ENCODE measurements around the gene CUBN. TPM values are rescaled to one million over a fixed set of nuclear protein-coding genes. Genes with fewer than 3 reads are reported as not detected.

Gene CUBN
- total RNA-seq, 3 donors from 2014 or later (not counting 1 experiment from before 2014, with no cell fraction given), result 4.7 to 5.6 (median 5.1) TPM

- no peak for TF ChIP-seq CTCF (IDR thresholded peaks at IDR 0.05)
- intact Hi-C loops (cut with micrococcal nuclease), result loop anchor here (5.0 to 10.0 kb wide), 4 partner anchors 399 to 1626 kb away; partner anchors contain the start of genes ARL5B, NSUN6 and ST8SIA6
- H3K27ac Mint-ChIP-seq, result peak overlapping the region; percentile 97
Measured at GRCh38 chr10:17028798-17029197, 100.8 kb downstream of the CUBN start.

GRCh38 chr10:17026686-17027485 lies 102.7 kb downstream of the CUBN start:
- TF ChIP-seq CTCF (IDR thresholded peaks at IDR 0.05), result no peak
- Histone ChIP-seq H3K27me3 (ENCODE audit: control insufficient read depth, insufficient read depth, low read length) (no peaks in the 10 kb centered on the region), H3K4me3 (ENCODE audit: low read length) (no peak overlapping the region), H3K27ac (ENCODE audit: low read length) (peak overlapping the region; percentile 98), H3K4me1 (ENCODE audit: control insufficient read depth, insufficient read depth, low read length) (peaks cover 58% of the 10 kb centered on the region), H3K9me3 (ENCODE audit: control insufficient read depth, insufficient read depth, low read length) (no peaks in the 10 kb centered on the region), H3K36me3 (ENCODE audit: control insufficient read depth, insufficient read depth, low read length) (no peaks in the 10 kb centered on the region)
- Mint-ChIP-seq H3K27me3 (ENCODE audit: low read depth in 2 of 2) (no peaks in the 10 kb centered on the region), H3K9me3 (no peaks in the 10 kb centered on the region), H3K27ac (peak overlapping the region; percentile 97), H3K4me3 (peak overlapping the region; percentile 83), H3K4me1 (peaks cover 61 to 75% of the 10 kb centered on the region in 2 donors), H3K36me3 (no peaks in the 10 kb centered on the region)
- 42% methylated on average over 3 of the region's 6 CpGs for WGBS (ENCODE audit: insufficient coverage)
- ATAC-seq, result peak; percentile 59 to 80 (median 69)
- DNase-seq, result peak; percentile 60 to 88
- intact Hi-C loops (cut with micrococcal nuclease), result loop anchor here (2.0 to 10.0 kb wide), 5 partner anchors 190 to 1628 kb away; partner anchors contain the start of genes ARL5B, NSUN6 and ST8SIA6

More at GRCh38 chr10:17028798-17029197, 100.8 kb downstream of the CUBN start:
- no peaks in the 10 kb centered on the region for H3K36me3 Mint-ChIP-seq
- Histone ChIP-seq H3K9me3 (ENCODE audit: control insufficient read depth, insufficient read depth, low read length) (no peaks in the 10 kb centered on the region), H3K4me1 (ENCODE audit: control insufficient read depth, insufficient read depth, low read length) (peaks cover 60% of the 10 kb centered on the region), H3K27ac (ENCODE audit: low read length) (peak overlapping the region; percentile 87), H3K4me3 (ENCODE audit: low read length) (no peak overlapping the region), H3K27me3 (ENCODE audit: control insufficient read depth, insufficient read depth, low read length) (no peaks in the 10 kb centered on the region), H3K36me3 (ENCODE audit: control insufficient read depth, insufficient read depth, low read length) (no peaks in the 10 kb centered on the region)
- ATAC-seq (no peak), DNase-seq (peak in 1 of 2 donors; percentile 35)
- H3K4me1 Mint-ChIP-seq, result peaks cover 68 to 74% of the 10 kb centered on the region in 2 donors
- H3K4me3 Mint-ChIP-seq, result peak overlapping the region; percentile 83
- no peaks in the 10 kb centered on the region for H3K27me3 Mint-ChIP-seq (ENCODE audit: low read depth in 2 of 2)
- 80% methylated on average over 4 of the region's 4 CpGs for WGBS (ENCODE audit: insufficient coverage)
- H3K9me3 Mint-ChIP-seq, result no peaks in the 10 kb centered on the region

- no peaks in the 10 kb centered on the region for H3K36me3 ChIP-seq (ENCODE audit: control insufficient read depth, insufficient read depth, low read length)
- ATAC-seq, result peak in 2 of 3 donors; percentile 19 to 24
- peak overlapping the region; percentile 43 for H3K4me3 Mint-ChIP-seq
- no peaks in the 10 kb centered on the region for H3K9me3 ChIP-seq (ENCODE audit: control insufficient read depth, insufficient read depth, low read length)
- intact Hi-C loops (cut with micrococcal nuclease), result loop anchor here (2.0 to 10.0 kb wide), 5 partner anchors 191 to 1629 kb away; partner anchors contain the start of genes ARL5B, NSUN6 and ST8SIA6
- peak overlapping the region; percentile 98 for H3K27ac ChIP-seq (ENCODE audit: low read length)
- peak; percentile 47 to 77 for DNase-seq
- H3K27me3 Mint-ChIP-seq (ENCODE audit: low read depth in 2 of 2), result no peaks in the 10 kb centered on the region
- peak overlapping the region; percentile 97 for H3K27ac Mint-ChIP-seq
- H3K36me3 Mint-ChIP-seq, result no peaks in the 10 kb centered on the region
- peaks cover 57 to 68% of the 10 kb centered on the region in 2 donors for H3K4me1 Mint-ChIP-seq
- no peak for TF ChIP-seq CTCF (IDR thresholded peaks at IDR 0.05)
- H3K4me3 ChIP-seq (ENCODE audit: low read length), result no peak overlapping the region
- H3K9me3 Mint-ChIP-seq, result no peaks in the 10 kb centered on the region
- WGBS (ENCODE audit: insufficient coverage), result 55% methylated on average over 7 of the region's 7 CpGs
- H3K4me1 ChIP-seq (ENCODE audit: control insufficient read depth, insufficient read depth, low read length), result peaks cover 58% of the 10 kb centered on the region
- H3K27me3 ChIP-seq (ENCODE audit: control insufficient read depth, insufficient read depth, low read length), result no peaks in the 10 kb centered on the region
Measured at GRCh38 chr10:17025444-17026295, 103.9 kb downstream of the CUBN start.

All from natural killer cell (primary cell).